Adrenal gland (tissue), 12 donors: ENCODE results near the gene NEK9. TPM values are rescaled to one million over a fixed set of nuclear protein-coding genes. Genes with fewer than 3 reads are reported as not detected.

ENCODE experiments used
- DNase-seq, 7 donors: peaks; one replicate each; pipeline ENCODE4 v3.0.0-alpha.2; 2019 to 2020
- H3K27ac ChIP-seq, 5 donors: fragments of 200-600 bp; sonication (generic) in 4 of 5; 1 replicate in 3 of 5; 2 replicates in 2 of 5; pipeline versions ENCODE4 v1.5.1 to v1.8.0; 2016 to 2020; ENCODE audit warnings: mild to moderate bottlenecking in 1 of 5
- H3K27me3 ChIP-seq: fragments of 200-600 bp; 2 replicates; pipeline ENCODE4 v1.8.0; 2021
- H3K36me3 ChIP-seq, 2 donors: fragments of 200-600 bp; replicated peaks in 1 of 2; 1 replicate in 1 of 2; 2 replicates in 1 of 2; pipeline versions ENCODE4 v1.5.1 to v1.8.0; 2018 to 2022
- H3K4me1 ChIP-seq, 2 donors: fragments of 200-600 bp; replicated peaks in 1 of 2; 1 replicate in 1 of 2; 2 replicates in 1 of 2; pipeline versions ENCODE4 v1.5.1 to v1.8.0; 2018 to 2021
- H3K4me3 ChIP-seq, 4 donors: fragments of 200-600 bp; sonication (generic) in 3 of 4; one replicate each; pipeline ENCODE4 v1.5.1; 2016 to 2018
- H3K9me3 ChIP-seq, 3 donors: fragments of 200-600 bp; sonication (generic) in 1 of 3; replicated peaks in 1 of 3; 1 replicate in 2 of 3; 2 replicates in 1 of 3; pipeline versions ENCODE4 v1.5.1 to v1.8.0; 2016 to 2021
- CTCF ChIP-seq, 6 experiments: fragments of 450-650 bp in 4 of 6; fragments of 200-600 bp in 2 of 6; sonication (generic) in 1 of 6; IDR thresholded peaks; 1 replicate in 5 of 6; 2 replicates in 1 of 6; pipeline versions ENCODE4 v1.5.1 to v1.8.0; 2016 to 2021; ENCODE audit warnings: antibody characterized with exemption in 6 of 6, mild to moderate bottlenecking in 2 of 6, moderate library complexity in 1 of 6
- POLR2A ChIP-seq, 2 donors: fragments of 450-650 bp; IDR thresholded peaks; one replicate each; pipeline ENCODE4 v1.6.1; 2017; ENCODE audit warnings: antibody characterized with exemption in 2 of 2, mild to moderate bottlenecking in 2 of 2, moderate library complexity in 1 of 2
- WGBS, 4 donors: extraction: QIAGEN DNeasy Blood & Tissue Kit in 2 of 4; methylation state at CpG; one replicate each; pipeline versions ENCODE4 v1.1.5 to v1.1.7; 2013 to 2017; 5-methylcytosine and 5-hydroxymethylcytosine counted together
- intact Hi-C, 2 donors: fragments of 100-400 bp; cut with DNase I; formaldehyde crosslinking; loops; one replicate each; pipeline versions ENCODE4 v1.14.1 to v1.15.0; 2022 to 2023
- polyA plus RNA-seq, 3 donors: library from polyadenylated mRNA; stranded (reverse); fragments of 200-250 nt in 2 of 3; fragments of 350-450 nt in 1 of 3; fragmentation: Illumina TruSeq in 1 of 3; extraction: RNeasy Lipid Tissue Mini Kit (QIAGEN cat#74804) in 1 of 3; gene quantifications; one replicate each; pipeline ENCODE4 v1.2.3, GENCODE V29; 2013 to 2014
- small RNA-seq, 2 donors: library from RNA; depleted of rRNA; stranded (forward); fragments of <200 nt; gene quantifications; one replicate each; pipeline ENCODE3, GENCODE V24; 2016
- total RNA-seq, 9 donors: library from RNA; depleted of rRNA in 4 of 9; stranded (reverse); fragments of >200 nt in 4 of 9; fragments of 120-200 nt in 1 of 9; fragmentation: NEBNext Ultra II Directional in 1 of 9; extraction: Animal tissue kit (Norgen Biotek cat#: 25700) in 1 of 9; gene quantifications; one replicate each; pipeline versions ENCODE4 v1.1.0 to v1.2.4, GENCODE V29; 2013 to 2023
- donor health status: healthy with polysubstance abuse.
- donor health status: Bipolar disorder and iron deficiency.
- donor health status: DM: yes; HTN: yes; CAD: no.
- donor health status: DM: no; HTN: no; CAD: no.
- donor health status: DM: no; HTN: no; CAD: no.
- donor health status: DM: yes; HTN: yes; CAD: no.

The NEK9 gene
- total and polyA plus RNA-seq, 12 donors = 39.2 to 165 (median 75.5) TPM

GRCh38 chr14:75040507-75040906 lies 86.3 kb downstream of the NEK9 start:
- Histone ChIP-seq H3K4me3 (no peak overlapping the region), H3K9me3 (no peaks in the 10 kb centered on the region), H3K4me1 (peaks cover 15 to 38% of the 10 kb centered on the region in 2 donors), H3K36me3 (peaks cover 0 to 17% of the 10 kb centered on the region in 2 donors), H3K27ac (no peak overlapping the region), H3K27me3 (no peaks in the 10 kb centered on the region)
- intact Hi-C loops = no loop called here
- 63 to 79% (median 71%) methylated on average over 1 of the region's 1 CpG for WGBS, 4 donors
- DNase-seq = no peak
- TF ChIP-seq POLR2A (IDR thresholded peaks at IDR 0.05) (no peak), CTCF (IDR thresholded peaks at IDR 0.05) (no peak)

GRCh38 chr14:75032939-75033338 lies 93.9 kb downstream of the NEK9 start:
- Histone ChIP-seq H3K27ac (no peak overlapping the region), H3K4me1 (no peaks in the 10 kb centered on the region), H3K27me3 (no peaks in the 10 kb centered on the region), H3K4me3 (no peak overlapping the region), H3K36me3 (peaks cover 0 to 48% of the 10 kb centered on the region in 2 donors), H3K9me3 (no peaks in the 10 kb centered on the region)
- intact Hi-C loops = no loop called here
- no peak for DNase-seq
- TF ChIP-seq POLR2A (IDR thresholded peaks at IDR 0.05) (no peak), CTCF (IDR thresholded peaks at IDR 0.05) (no peak)
- 92 to 100% (median 94%) methylated on average over 2 of the region's 2 CpGs for WGBS, 4 donors

- intact Hi-C loops = no loop called here
- peaks cover 0 to 46% of the 10 kb centered on the region in 2 donors for H3K36me3 ChIP-seq
- TF ChIP-seq CTCF (IDR thresholded peaks at IDR 0.05) (no peak), POLR2A (IDR thresholded peaks at IDR 0.05) (no peak)
- no peaks in the 10 kb centered on the region for H3K4me1 ChIP-seq
- H3K27ac ChIP-seq = no peak overlapping the region
- no peaks in the 10 kb centered on the region for H3K27me3 ChIP-seq
- no peak for DNase-seq
- no peaks in the 10 kb centered on the region for H3K9me3 ChIP-seq
- 0% methylated on average over 1 of the region's 1 CpG for WGBS, 4 donors
- H3K4me3 ChIP-seq = no peak overlapping the region
These were observed 96.7 kb downstream of the NEK9 start for GRCh38 chr14:75030147-75030546.

Small RNA genes within 50 kb of the gene (small RNA-seq; reads per million reads assigned to genes)
- 0 reads per million in 2 donors for gene HIF1AP1

Other genes with a start within 250 kb of the NEK9 start
- 100 to 1,000 TPM in 8 of 9 donors, 10 to 100 TPM in 1; 60.6 to 205 (median 156) TPM for gene DLST, start 245.1 kb downstream of the NEK9 start, total RNA-seq
- gene DLST, start 245.1 kb downstream of the NEK9 start, polyA plus RNA-seq = 100 to 1,000 TPM in 1 of 3 donors, 10 to 100 TPM in 2; 42.0 to 137 (median 54.0) TPM
- gene RPS6KL1, start 203.8 kb downstream of the NEK9 start, total RNA-seq = 10 to 100 TPM in 1 of 9 donors, 1 to 10 TPM in 8; 2.0 to 23.9 (median 4.3) TPM
- gene RPS6KL1, start 203.8 kb downstream of the NEK9 start, polyA plus RNA-seq = 10 to 100 TPM in 2 of 3 donors, 1 to 10 TPM in 1; 3.9 to 28.2 (median 12.3) TPM
- 10 to 100 TPM in 3 of 9 donors, 1 to 10 TPM in 6; 1.7 to 12.7 (median 5.0) TPM for gene PGF, start 171.5 kb downstream of the NEK9 start, total RNA-seq
- gene PGF, start 171.5 kb downstream of the NEK9 start, polyA plus RNA-seq = 1 to 10 TPM; 1.7 to 5.1 (median 4.5) TPM
- 10 to 100 TPM; 20.6 to 90.9 (median 52.0) TPM for gene EIF2B2, start 124.1 kb downstream of the NEK9 start, total RNA-seq
- gene EIF2B2, start 124.1 kb downstream of the NEK9 start, polyA plus RNA-seq = 10 to 100 TPM; 23.4 to 90.2 (median 32.8) TPM
- gene MLH3, start 75.6 kb downstream of the NEK9 start, total RNA-seq = 10 to 100 TPM; 22.2 to 51.4 (median 27.7) TPM
- gene MLH3, start 75.6 kb downstream of the NEK9 start, polyA plus RNA-seq = 10 to 100 TPM; 25.6 to 47.9 (median 46.8) TPM
- 10 to 100 TPM; 11.5 to 36.5 (median 17.8) TPM for gene ACYP1, start 63.0 kb downstream of the NEK9 start, total RNA-seq
- 10 to 100 TPM; 23.2 to 73.0 (median 66.8) TPM for gene ACYP1, start 63.0 kb downstream of the NEK9 start, polyA plus RNA-seq
- 1 to 10 TPM; 1.9 to 9.5 (median 5.3) TPM for gene ZC2HC1C, start 57.4 kb downstream of the NEK9 start, total RNA-seq
- gene ZC2HC1C, start 57.4 kb downstream of the NEK9 start, polyA plus RNA-seq = 10 to 100 TPM in 1 of 3 donors, 1 to 10 TPM in 2; 6.1 to 12.1 (median 6.8) TPM
- 100 to 1,000 TPM; 156 to 509 (median 354) TPM for gene TMED10, start 49.6 kb upstream of the NEK9 start, total RNA-seq
- gene TMED10, start 49.6 kb upstream of the NEK9 start, polyA plus RNA-seq = 100 to 1,000 TPM in 1 of 3 donors, 10 to 100 TPM in 2; 33.7 to 532 (median 65.3) TPM
- gene FOS, start 151.8 kb upstream of the NEK9 start, total RNA-seq = 100 to 1,000 TPM in 5 of 9 donors, 10 to 100 TPM in 4; 47.9 to 393 (median 140) TPM
- 100 to 1,000 TPM in 2 of 3 donors, 10 to 100 TPM in 1; 63.2 to 129 (median 107) TPM for gene FOS, start 151.8 kb upstream of the NEK9 start, polyA plus RNA-seq